DMS153 treated with DMSO at 0.1 percent for 48 hours (cell line): ENCODE measurements around the gene CDC20B.

Experiments used
- DNase-seq: peaks from one replicate; lab custom pipeline; 2025; ENCODE audit not compliant: unreplicated experiment; lab: John Stamatoyannopoulos, UW

Gene CDC20B, protein sequence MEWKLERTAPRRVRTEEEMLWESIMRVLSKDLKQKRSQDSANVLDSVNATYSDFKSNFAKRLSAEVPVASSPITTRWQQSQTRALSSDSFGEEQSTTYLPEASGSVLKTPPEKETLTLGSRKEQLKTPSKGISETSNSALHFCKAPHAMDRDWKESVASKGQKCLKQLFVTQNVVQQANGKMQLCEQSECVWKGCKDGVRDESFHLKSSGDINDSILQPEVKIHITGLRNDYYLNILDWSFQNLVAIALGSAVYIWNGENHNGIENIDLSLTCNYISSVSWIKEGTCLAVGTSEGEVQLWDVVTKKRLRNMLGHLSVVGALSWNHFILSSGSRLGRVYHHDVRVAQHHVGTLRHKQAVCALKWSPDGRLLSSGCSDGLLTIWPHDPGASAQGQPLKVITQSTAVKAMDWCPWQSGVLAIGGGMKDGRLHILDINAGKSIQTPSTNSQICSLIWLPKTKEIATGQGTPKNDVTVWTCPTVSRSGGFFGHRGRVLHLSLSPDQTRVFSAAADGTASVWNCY

DNA sequence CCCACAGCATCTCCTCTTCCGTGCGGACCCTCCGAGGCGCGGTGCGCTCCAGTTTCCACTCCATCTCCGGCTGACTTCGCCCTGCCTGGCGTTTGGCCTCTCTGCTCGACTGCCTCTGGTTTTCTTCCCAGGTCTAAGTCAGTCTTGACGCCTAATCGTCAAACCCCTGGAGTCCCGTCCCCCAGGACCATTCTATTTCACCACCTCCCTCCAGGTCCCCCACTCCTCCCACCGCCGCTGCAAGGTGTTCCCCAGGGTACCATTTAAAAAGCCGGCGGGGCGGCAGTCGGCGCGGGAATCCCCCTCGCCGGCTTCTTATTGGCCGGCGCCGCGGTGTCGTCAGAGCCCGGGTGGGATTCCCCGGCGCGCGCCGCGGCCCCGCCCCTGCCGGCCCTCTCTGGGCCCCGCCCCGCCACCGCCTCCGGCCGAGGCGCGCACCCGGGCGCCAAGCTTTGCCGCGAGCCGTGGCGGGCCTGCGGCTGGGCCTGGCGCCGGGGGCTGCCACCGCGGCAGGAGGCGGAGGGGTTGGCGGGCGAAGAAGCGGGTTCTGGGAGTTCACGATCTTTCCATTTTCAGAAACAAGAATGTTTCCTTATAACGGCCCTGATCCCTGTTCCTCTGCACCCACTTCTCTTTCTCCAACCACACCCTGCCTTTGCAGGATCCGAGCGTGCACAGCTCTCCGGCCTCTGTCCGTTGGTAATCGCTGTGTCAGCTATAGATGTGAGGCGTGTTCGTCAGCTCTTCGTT lies at the start of gene CDC20B:
CDC20B (minus strand) TSS at position 241 of the 750 bp plus-strand sequence; CDS start at position 64, 177 bp downstream.
- no peak for DNase-seq

DNA sequence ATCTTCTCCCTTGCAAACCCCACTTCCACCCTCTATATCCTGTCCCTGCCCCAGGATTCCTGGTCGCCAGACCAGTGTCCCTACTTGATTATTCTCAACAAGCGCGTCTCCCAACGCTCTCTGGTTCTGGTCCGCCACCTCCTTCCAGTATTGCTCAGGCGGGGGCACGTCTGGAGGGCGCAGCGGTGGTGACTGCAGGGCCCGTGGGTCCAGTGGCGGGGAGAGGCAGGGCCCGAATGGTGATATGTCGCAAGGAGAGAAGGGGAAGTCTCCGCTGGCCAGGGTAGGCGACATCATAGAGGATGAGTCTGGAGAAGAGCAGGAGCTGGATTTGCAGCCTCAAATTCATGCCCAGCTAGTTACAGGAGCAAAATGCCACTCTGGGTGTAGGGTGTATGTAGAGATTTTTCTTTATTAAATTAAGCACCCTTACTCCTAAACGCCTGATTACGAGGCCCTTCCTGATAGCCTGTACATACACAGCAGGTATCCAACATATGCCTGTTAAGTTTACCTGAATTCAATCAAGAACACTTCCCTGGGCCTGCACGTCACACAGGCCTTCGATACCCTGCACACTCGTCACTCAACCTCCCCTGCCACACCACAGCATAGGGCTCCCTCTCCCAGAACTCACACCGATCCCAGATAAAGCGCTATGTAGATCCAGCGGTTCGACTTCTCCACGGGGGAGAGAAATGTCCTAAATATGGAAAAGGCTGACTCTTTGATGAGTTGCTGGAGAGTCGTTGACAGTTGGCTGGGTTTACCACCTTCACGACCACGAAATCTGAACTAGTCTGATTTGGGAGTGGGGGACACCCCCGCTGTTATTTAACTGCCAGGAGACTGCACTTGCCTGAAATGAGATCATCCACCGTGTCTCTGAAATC lies 49.4 kb upstream of the CDC20B start:
- no peak for DNase-seq

DNA sequence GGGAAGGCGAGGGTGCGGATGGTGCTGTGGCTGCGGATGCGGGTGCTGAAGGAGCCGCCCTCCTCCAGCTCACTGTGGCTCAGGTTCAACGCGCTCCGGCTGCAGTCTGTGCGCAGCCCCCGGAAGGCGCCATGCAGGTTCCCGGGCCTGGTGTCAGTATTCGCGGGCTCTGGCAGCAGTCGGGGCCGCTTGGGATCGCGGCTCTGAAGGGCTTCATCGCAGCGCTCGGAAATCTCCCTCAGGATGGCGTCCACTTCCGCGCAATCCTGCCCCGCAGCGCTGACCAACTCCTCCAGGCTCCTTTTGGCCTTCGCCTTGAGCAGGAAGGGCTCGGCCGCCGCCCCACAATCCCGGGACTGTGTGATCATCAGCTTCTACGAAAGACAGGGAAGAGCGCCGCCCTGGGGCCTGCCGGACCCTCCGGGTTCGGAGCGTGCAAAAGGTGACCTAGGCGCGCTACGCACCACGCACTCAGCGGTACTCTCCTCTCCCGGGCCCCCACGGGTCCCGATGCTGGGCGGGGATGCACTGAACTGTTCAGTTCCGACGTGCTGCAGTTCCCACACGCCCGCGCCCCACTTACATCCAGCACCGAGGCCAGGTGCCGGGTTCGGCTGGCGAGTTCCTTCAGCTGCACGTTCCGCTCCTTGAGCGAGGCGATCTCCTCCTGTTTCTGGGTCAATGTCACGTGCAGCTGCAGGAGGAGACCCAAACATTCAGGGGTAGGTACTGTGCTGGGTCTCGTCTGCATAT lies 47.6 kb upstream of the CDC20B start:
- no peak for DNase-seq

DNA sequence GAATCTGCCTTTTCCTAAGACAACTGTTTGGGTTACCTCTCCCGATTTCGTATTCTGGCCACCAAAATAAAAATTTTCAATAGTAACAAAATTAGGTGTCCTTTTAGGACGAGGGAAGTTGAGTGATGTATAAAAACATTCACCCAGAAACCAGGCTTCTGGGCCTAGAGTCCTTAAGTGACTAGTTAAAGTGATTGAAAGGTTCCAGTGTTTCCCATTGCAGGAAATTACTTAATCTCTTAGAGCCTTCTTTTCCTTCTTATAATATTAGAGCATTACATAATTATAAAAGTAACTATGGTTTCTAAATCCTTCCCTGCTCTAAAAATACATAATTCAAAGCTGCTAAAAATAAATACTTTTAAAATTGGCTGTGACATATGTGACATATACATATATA lies 46.8 kb upstream of the CDC20B start:
- no peak for DNase-seq

DNA sequence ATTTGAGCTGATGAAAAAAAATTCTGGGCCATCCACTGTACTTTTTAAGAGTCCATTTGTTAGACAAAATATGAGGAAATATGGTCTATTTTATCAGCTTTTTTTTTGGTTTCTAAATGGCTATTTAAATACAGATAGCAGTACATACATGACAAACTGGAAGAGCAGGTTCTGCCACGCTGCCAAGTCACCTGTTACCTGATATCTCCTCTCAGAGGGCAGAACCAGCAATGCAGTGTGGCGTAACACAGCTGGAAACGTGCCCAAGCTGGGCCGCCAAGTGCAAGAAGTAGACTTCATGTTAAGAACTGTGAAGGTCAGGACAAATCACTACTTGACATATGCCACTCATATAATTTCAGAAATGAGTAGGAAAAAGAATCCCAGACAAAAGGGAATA lies 46.0 kb upstream of the CDC20B start:
- peak; percentile 23 for DNase-seq

DNA sequence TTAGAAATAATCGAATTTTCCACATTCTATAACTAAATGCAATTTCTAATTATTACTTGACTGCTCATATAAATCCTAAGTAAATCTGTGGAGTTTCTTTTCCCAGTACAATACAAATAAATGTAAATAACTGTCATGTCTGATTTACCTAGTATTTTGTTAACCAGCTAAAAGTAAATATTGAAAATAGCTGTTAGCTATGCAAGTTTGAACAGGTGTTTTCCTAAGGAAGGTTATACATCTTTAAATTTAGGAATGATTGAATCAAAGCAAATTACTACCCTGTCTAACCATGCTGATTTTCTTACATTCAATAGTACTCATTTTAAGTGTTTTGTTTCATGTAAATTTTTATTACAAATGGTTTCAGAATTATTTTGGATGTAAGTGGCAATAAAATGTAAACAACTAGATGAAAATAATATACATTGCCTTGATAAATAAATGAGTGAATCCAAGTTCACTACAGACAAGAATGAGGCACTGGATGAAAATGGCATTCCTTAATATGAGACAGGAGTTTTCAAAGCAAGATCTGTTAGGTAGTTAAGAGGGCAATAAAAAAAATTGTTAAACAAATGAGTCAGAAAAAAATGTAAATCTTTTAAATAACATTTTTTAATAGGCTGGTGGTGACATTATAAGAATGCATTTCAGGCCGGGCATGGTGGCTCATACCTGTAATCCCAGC lies 38.4 kb upstream of the CDC20B start:
- no peak for DNase-seq

DNA sequence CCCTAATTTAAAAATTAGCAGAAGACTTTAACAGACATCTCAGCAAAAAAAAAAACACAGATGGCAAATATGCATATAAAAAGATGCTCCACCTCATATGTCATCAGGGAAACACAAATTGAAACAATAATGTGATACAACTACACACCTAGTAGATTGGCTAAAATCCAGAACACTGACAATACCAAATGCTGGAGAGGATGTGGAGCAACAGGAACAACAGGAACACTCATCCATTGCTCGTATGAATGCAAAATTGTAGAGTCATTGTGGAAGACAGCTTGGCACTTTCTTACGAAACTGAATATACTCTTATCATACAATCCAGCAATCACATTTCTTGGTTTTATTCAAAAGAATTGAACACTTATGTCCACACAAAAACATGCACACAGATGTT lies 32.0 kb upstream of the CDC20B start:
- DNase-seq = no peak

DNA sequence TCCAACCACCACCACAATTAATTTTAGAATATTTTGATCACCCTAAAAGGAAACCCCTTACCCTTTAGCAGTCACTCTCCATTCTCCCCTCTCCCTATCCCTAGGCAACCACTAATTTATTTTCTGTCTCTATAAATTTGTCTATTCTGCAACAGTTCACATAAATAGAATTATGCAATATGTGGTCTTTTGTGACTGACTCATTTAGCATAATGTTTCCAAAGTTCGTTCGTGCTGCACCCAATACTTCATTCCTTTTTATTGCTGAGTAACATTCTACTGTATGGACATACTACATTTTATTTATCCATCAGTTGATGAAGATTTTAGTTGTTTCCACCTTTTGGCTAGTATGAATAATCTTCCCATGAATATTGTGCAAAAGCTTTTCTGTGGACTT lies 18.2 kb upstream of the CDC20B start:
- no peak for DNase-seq

DNA sequence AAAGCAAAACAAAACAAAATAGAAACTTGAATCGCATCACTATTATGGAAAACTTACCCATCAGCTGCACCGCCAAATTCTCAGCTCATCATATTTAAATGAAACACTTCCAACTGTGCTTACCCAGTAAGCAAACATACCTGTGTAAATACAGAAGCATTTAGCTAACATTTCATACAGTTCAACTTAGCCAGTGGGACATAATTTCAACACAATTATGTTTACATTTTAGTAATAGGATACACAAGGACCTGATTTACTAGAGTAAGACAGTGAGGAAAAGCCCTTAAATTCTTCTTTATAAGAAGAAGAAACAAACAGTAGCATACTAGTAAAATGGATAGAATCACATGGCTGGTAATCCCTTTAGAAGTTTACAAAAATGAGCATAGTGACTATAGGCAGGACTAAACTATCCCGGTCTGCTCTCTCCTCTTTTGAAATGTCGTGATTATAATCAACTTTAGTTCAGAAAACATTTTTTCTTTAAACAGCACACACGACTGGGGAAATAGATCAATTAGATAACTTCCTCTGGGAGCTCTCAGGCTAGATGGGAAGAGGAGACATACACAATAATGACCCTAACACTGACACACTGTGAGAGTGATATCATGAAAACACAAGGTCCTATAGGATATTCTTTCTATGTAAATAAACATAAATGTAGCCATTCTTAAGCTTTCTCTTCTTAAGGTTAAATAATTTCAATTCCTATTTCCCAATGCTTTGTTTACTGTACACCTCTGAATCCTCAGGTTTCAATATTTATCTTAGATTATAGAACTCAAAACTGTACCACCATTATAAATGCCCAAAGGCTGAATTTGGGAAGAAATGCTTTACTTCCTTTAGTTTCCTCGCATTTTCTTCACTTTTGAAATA lies 15.9 kb upstream of the CDC20B start:
- no peak for DNase-seq

DNA sequence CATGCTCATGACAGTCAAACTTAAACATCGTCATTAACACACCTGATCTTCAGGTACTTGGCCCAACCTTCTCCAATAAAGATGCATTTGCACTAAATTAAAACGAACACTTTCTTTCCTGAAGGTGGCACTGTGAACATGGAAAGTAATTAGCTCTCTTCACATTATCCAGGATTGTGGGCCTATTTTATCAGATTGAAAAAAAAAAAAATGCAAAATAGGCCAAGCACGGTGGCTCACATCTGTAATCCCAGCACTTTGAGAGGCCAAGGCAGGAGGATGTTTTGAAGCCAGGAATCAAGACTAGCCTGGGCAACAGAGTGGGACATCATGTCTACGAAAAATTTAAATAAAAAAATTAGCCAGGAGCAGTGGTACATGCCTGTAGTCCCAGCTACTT lies 14.4 kb upstream of the CDC20B start:
- peak; percentile 13 for DNase-seq

DNA sequence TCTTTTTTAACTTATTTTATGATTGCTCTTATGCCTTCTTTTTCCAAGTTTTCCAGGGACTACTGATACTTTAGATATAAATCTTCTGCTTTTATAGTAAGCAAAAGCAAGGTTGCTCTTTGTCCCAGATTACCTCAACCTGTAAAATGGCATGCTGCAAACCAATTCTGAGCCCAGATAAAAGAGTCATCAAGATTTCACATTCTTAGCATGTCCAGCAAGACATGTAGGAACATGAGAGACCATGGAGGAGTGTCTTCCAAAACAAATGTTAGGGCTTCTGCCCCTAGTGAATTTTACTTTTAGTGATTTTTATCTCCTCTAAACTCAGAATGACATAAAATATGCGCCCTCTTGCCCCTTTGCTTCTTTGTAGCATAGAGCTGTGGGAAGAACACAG lies 7.0 kb upstream of the CDC20B start:
- no peak for DNase-seq

DNA sequence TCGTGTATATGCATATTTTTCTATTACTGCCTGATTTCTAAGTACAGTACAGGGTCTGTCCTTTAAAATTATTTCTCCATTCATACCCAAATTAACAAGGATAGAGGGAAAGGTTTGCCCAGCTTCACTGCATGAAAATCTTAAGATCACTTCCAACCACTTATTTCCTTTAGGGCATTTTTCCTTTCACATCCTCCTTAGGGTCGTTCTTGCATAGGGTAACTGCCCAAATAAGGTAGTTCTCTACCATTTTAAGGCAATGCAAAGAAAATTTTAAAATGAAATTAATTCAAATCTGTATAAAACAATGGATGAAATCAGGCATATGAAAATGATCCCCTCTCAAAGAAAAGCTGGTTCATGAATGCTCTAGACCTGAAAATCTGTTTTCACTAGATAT lies 4.1 kb upstream of the CDC20B start:
- DNase-seq = no peak

DNA sequence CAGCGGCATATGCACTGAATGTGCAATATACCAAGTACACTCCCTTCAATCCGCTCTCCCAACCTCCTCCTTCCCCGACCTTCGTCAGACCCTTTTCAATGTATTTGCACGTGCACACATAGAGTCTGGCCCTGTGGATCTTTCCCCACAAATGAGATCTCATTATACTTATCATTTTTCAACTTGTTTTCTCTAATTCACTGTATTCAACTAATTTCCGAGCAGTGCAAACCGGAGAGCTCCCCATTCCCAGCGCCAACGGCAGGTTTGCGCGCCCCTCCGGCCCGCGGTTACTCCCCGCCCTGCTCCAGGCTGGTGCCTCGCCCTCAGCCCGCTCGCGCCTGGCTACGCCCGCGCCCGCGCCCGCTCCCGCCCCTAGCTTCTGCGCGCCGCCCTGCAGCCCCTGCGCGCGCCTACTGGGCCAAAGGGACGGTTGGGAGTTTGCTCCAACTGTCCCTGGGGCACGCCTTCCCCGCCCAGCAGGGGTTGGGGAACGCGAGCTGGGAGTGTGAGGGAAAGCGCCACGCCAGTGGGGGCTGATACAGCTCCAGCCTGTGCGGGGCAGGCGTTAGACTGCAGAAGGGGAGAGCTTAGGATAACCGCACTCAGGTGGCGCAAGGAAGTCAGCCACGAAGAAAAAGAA lies 3.3 kb upstream of the CDC20B start:
- DNase-seq = peak; percentile 4

DNA sequence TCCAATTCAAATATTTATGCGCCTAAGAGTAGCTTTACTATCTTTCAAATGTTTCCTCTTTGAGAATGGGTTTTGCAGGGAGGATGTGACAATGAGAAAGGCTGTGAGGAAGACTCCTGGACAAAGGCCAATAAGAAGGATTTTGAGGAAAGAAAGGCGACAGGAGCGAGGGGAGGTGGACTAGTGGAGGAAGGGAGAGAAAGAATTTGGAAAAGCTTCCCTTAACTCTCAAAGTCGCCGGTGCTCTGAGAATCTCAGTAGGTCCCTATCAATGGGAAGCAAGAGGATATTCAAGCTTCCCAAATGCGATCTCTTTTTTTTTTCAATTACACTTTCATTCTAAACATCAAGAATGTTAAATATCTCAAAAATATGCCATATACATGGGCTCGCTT lies 2.8 kb upstream of the CDC20B start:
- no peak for DNase-seq

DNA sequence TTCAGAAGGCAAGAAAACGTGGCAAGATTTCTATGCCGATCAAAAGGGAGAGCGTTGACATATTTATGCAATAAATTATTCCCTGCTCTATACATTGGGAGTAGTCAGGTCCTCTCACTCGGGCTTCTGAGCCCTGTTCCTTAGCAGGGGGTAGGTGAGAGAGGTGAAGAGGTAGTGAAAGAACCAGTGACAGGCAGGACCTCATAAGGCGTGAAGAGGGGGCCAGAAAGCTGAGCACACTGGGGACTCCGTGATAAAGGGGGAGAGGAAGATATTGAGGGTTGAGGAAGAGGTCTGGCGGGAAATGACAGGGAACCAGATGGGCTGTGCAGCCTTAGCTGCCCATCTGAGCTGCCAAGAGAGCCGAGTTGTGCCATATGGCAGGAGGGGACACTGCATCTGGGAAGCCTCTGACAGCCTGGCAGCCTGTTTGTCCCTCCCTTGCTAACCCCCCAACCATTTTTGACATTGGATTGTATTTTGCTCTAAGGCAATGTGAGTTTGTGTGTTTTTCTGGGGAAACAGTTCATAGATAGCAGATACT lies 782 bp upstream of the CDC20B start:
- no peak for DNase-seq

DNA sequence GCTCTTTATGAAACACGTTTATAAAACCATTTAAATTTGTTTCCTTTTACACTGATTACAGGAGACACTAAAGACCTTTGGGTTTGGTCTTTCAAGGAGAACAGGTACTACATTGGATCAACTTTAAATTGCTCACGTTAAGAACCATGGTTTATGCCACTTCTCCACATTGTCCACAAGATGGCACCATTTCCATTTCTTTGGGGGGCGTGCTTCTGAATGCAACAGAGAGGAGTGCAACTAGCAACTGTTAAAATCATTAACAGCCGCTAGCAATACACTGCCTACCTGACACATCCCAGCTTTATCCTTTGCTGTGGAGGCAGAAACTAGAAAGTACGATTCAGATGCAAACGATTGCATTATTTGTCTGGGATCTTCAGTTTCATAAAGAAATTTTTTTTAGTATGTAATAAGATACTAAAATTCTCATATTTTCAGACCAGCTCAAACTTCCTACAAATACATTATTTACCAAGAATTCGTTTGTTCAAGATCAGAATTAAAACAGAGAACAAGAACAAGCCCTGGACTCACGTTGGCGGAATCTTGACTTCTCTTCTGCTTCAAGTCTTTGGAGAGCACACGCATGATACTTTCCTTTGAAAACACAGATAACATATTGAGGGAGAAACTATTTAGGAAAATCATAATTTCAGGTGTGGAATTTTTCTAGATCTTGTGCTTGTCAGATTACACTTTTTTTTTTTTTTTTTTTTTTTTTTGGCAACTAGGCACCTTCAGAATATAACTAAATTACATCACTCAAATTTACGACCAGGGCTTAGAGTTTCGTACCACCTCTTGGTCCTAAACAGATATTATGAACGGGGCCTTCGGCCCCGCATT lies 702 bp downstream of the CDC20B start:
- peak; percentile 37 for DNase-seq

DNA sequence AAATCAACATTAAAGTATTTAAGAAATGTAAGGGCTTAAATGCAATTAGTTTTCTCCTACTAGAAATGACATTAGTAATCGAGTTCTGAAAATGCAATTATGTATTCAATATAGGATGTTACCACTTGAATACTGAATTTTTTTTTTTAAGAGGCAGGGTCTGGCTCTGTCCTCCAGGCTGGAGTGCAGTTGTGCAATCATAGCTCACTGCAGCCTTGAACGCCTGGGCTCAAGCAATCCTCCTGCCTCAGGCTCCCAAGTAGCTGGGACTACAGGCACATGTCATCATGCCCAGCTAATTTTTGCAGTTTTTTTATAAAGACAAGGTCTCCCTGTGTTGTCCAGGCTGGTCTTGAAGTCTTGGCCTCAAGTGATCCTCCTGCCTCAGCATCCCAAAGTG lies 1.5 kb downstream of the CDC20B start:
- no peak for DNase-seq
